A673 (cell line): Measurements from ENCODE around the gene CETP. TPM values are rescaled to one million over a fixed set of nuclear protein-coding genes. Genes with fewer than 3 reads are reported as not detected.

ENCODE experiments used
- BruUV-seq: library from RNA; stranded (reverse); fragments of 400-500 nt; replicated peaks from 2 replicates; lab custom pipeline; 2021; lab: Mats Ljungman, UMichigan
- CTCF ChIA-PET: fragments of 300-600 bp; sonication (Branson Sonifier 250); formaldehyde crosslinking; loops from one replicate; lab custom pipeline; 2022; ENCODE audit warnings: antibody characterized with exemption; lab: Charles Lee
- POLR2A ChIA-PET: fragments of 300-600 bp; sonication (Branson Sonifier 250); formaldehyde crosslinking; loops from one replicate; lab custom pipeline; 2022; ENCODE audit warnings: antibody characterized with exemption; ENCODE audit not compliant: low non-redundant PET; lab: Charles Lee
- DNase-seq: peaks from one replicate; pipeline ENCODE4 v3.0.0-alpha.2; 2015; ENCODE audit warnings: low spot score
- H3K27ac ChIP-seq: fragments of 200-600 bp; sonication (generic); 2 replicates; pipeline ENCODE4 v1.5.1; 2016; ENCODE audit warnings: mixed run types, low read depth, mild to moderate bottlenecking, mixed read lengths, antibody characterized with exemption, low read length; ENCODE audit not compliant: poor library complexity, severe bottlenecking
- H3K27me3 ChIP-seq: fragments of 200-600 bp; sonication (generic); replicated peaks from 2 replicates; pipeline ENCODE4 v1.6.1; 2017; ENCODE audit warnings: mixed run types, low read depth, mild to moderate bottlenecking, mixed read lengths, antibody characterized with exemption, low read length; ENCODE audit not compliant: insufficient read depth, poor library complexity
- H3K36me3 ChIP-seq: fragments of 200-600 bp; sonication (generic); 2 replicates; pipeline ENCODE4 v1.6.1; 2016; ENCODE audit warnings: mixed run types, mild to moderate bottlenecking, mixed read lengths, antibody characterized with exemption, low read length; ENCODE audit not compliant: insufficient read depth, poor library complexity, severe bottlenecking
- H3K4me1 ChIP-seq: fragments of 200-600 bp; sonication (generic); 2 replicates; pipeline ENCODE4 v1.6.1; 2017; ENCODE audit warnings: mixed run types, mild to moderate bottlenecking, mixed read lengths, antibody characterized with exemption, low read length; ENCODE audit not compliant: insufficient read depth, poor library complexity, severe bottlenecking
- H3K4me3 ChIP-seq: fragments of 200-600 bp; sonication (generic); 2 replicates; pipeline ENCODE4 v1.5.1; 2016; ENCODE audit warnings: low read depth, mixed run types, mild to moderate bottlenecking, mixed read lengths, low read length; ENCODE audit not compliant: poor library complexity, severe bottlenecking
- H3K9me3 ChIP-seq: fragments of 200-600 bp; sonication (generic); 2 replicates; pipeline ENCODE4 v1.6.1; 2016; ENCODE audit warnings: mixed run types, low read depth, mild to moderate bottlenecking, mixed read lengths, antibody characterized with exemption, low read length; ENCODE audit not compliant: poor library complexity, severe bottlenecking
- EZH2 ChIP-seq: fragments of 200-600 bp; sonication (generic); IDR thresholded peaks from 2 replicates; pipeline ENCODE4 v1.6.1; 2017; ENCODE audit warnings: borderline replicate concordance, low read depth, mild to moderate bottlenecking, mixed read lengths, antibody characterized with exemption, low read length; ENCODE audit not compliant: poor library complexity, severe bottlenecking
- intact Hi-C: fragments of 100-400 bp; cut with micrococcal nuclease; formaldehyde crosslinking; loops from one replicate; pipeline ENCODE4 v1.10.0; 2022; ENCODE audit not compliant: unreplicated experiment
- total RNA-seq: library from RNA; stranded (reverse); gene quantifications from 2 replicates; pipeline ENCODE4 v1.2.3, GENCODE V29; 2021
- TF ChIP-seq, protein P1 (sequence below): fragments of 300-800, 200-600 bp; sonication (generic); conservative IDR thresholded peaks from 2 replicates; pipeline ENCODE4 v1.5.1; 2017; ENCODE audit warnings: low read depth, mild to moderate bottlenecking, antibody characterized with exemption, low read length, moderate library complexity, mixed read lengths

The CETP gene
- total RNA-seq, 1 experiment from 2014 or later, result not detected

DNA sequence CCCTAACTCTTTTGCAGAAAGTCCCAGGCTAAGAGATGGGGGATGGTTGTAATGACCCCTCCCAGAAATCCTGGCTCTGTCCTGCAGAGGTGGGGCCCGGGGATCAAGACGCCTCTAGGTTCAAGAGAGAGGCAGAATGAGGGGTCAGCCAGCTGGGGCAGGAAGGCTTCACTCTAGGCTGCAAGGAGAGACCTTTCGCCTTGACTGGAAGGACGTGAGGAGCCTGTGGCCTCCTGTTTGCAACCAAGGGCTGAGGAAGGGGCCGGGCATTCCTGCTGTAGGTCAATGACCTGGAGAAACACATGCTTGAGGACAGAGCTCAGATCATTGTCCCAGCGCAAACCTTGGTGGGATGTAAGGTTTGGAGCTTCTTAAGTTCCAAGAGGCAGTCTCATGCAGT lies 8.7 kb upstream of the CETP start:
- BruUV-seq, result no TSS peak
- no peak for DNase-seq
- Histone ChIP-seq H3K9me3 (no peaks in the 10 kb centered on the region), H3K27me3 (no peaks in the 10 kb centered on the region), H3K4me3 (no peak overlapping the region), H3K4me1 (no peaks in the 10 kb centered on the region), H3K36me3 (no peaks in the 10 kb centered on the region), H3K27ac (no peak overlapping the region)
- POLR2A ChIA-PET, result no interaction called here
- CTCF ChIA-PET, result no interaction called here
- TF ChIP-seq EZH2, result no peak
- TF ChIP-seq, protein P1, sequence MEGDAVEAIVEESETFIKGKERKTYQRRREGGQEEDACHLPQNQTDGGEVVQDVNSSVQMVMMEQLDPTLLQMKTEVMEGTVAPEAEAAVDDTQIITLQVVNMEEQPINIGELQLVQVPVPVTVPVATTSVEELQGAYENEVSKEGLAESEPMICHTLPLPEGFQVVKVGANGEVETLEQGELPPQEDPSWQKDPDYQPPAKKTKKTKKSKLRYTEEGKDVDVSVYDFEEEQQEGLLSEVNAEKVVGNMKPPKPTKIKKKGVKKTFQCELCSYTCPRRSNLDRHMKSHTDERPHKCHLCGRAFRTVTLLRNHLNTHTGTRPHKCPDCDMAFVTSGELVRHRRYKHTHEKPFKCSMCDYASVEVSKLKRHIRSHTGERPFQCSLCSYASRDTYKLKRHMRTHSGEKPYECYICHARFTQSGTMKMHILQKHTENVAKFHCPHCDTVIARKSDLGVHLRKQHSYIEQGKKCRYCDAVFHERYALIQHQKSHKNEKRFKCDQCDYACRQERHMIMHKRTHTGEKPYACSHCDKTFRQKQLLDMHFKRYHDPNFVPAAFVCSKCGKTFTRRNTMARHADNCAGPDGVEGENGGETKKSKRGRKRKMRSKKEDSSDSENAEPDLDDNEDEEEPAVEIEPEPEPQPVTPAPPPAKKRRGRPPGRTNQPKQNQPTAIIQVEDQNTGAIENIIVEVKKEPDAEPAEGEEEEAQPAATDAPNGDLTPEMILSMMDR, result no peak
- intact Hi-C loops, result no loop called here

DNA sequence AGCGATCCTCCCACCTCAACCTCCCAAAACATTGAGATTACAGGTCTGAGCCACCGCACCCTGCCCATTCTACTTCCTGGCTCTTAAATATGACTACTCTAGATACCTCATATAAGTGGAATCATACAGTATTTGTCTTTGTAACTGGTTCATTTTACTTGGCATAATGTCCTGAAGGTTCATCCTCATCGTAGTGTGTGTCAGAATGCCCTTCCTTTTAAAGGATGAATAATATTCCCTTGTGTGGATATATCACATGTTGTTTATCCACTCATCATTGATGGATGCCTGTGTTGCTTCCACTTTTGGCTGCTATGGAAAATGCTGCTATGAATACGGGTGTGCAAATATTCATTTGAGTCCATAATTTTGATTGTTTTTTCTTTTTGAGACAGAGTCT lies 5.7 kb upstream of the CETP start:
- Histone ChIP-seq H3K9me3 (no peaks in the 10 kb centered on the region), H3K27ac (no peak overlapping the region), H3K36me3 (no peaks in the 10 kb centered on the region), H3K4me1 (no peaks in the 10 kb centered on the region), H3K27me3 (no peaks in the 10 kb centered on the region), H3K4me3 (no peak overlapping the region)
- DNase-seq, result no peak
- intact Hi-C loops, result no loop called here
- ChIA-PET POLR2A (no interaction called here), CTCF (no interaction called here)
- TF ChIP-seq EZH2, result no peak
- TF ChIP-seq, protein P1, result no peak
- BruUV-seq, result no TSS peak

DNA sequence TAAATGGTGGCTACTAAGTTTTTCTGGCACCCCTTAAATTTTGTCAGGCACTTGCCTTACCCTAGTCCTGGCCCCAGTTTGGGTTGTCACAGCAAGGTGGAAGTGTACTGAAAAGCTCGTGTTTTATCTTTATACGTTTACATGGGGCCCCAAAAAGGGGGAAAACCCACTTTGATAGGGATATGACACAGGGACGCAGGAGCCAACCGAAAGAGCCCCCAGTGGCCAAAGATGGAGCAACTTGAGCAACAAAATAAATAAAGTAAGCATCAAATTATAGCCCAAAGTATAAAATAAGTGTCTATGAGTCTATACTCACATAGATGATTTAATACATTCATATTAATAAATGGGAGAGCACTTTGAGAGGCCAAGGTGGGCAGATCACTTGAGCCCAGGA lies 5.0 kb upstream of the CETP start:
- no peaks in the 10 kb centered on the region for H3K36me3 ChIP-seq
- DNase-seq, result no peak

More for the DNA sequence above, 5.0 kb upstream of the CETP start:
- no TSS peak for BruUV-seq
- ChIA-PET POLR2A (no interaction called here), CTCF (no interaction called here)
- no peaks in the 10 kb centered on the region for H3K27me3 ChIP-seq
- no peaks in the 10 kb centered on the region for H3K4me1 ChIP-seq
- no peak overlapping the region for H3K4me3 ChIP-seq
- TF ChIP-seq, protein P1, result 0 out of 2 replicates have a peak, but pooled peaks have one; percentile 24
- no peak for TF ChIP-seq EZH2
- no peak overlapping the region for H3K27ac ChIP-seq
- H3K9me3 ChIP-seq, result no peaks in the 10 kb centered on the region
- intact Hi-C loops, result no loop called here
